Ovary (tissue), 3 donors: ENCODE data around the gene LRP1.

Source experiments
- CTCF ChIP-seq, 3 donors: fragments of 450-650 bp in 2 of 3; fragments of 200-600 bp in 1 of 3; IDR thresholded peaks; one replicate each; pipeline versions ENCODE4 v1.5.1 to v1.8.0; 2016 to 2022; ENCODE audit warnings: antibody characterized with exemption in 3 of 3, mild to moderate bottlenecking in 1 of 3
- EP300 ChIP-seq: sonication (generic); formaldehyde crosslinking; IDR thresholded peaks from one replicate; pipeline ENCODE4 v1.6.1; 2017; ENCODE audit warnings: antibody characterized with exemption
- POLR2A ChIP-seq: fragments of 450-650 bp; IDR thresholded peaks from one replicate; pipeline ENCODE4 v1.6.1; 2017; ENCODE audit warnings: antibody characterized with exemption, mild to moderate bottlenecking, moderate library complexity
- donor health status: DM: no; HTN: no; CAD: no.

GRCh38 chr12:57161491-57161890 is 33.2 kb downstream of the LRP1 start:
- TF ChIP-seq POLR2A (no peak), CTCF (IDR thresholded peaks at IDR 0.05) (no peak), EP300 (no peak)
